Coronary artery (tissue), 2 donors: ENCODE data around the gene PACS1.

ENCODE experiments used
- DNase-seq: peaks from one replicate; pipeline ENCODE4 v3.0.0-alpha.2; 2017; ENCODE audit warnings: low spot score
- H3K27ac ChIP-seq, 2 donors: fragments of 200-600 bp; sonication (generic); one replicate each; pipeline ENCODE4 v1.5.1; 2016 to 2019
- H3K4me3 ChIP-seq: fragments of 200-600 bp; sonication (generic); 2 replicates; pipeline ENCODE4 v1.5.1; 2016; ENCODE audit warnings: mild to moderate bottlenecking, moderate library complexity
- TF ChIP-seq, protein P1 (sequence below): fragments of 200-600 bp; sonication (generic); IDR thresholded peaks from one replicate; pipeline ENCODE4 v1.5.1; 2019; ENCODE audit warnings: antibody characterized with exemption

PACS1 gene

DNA sequence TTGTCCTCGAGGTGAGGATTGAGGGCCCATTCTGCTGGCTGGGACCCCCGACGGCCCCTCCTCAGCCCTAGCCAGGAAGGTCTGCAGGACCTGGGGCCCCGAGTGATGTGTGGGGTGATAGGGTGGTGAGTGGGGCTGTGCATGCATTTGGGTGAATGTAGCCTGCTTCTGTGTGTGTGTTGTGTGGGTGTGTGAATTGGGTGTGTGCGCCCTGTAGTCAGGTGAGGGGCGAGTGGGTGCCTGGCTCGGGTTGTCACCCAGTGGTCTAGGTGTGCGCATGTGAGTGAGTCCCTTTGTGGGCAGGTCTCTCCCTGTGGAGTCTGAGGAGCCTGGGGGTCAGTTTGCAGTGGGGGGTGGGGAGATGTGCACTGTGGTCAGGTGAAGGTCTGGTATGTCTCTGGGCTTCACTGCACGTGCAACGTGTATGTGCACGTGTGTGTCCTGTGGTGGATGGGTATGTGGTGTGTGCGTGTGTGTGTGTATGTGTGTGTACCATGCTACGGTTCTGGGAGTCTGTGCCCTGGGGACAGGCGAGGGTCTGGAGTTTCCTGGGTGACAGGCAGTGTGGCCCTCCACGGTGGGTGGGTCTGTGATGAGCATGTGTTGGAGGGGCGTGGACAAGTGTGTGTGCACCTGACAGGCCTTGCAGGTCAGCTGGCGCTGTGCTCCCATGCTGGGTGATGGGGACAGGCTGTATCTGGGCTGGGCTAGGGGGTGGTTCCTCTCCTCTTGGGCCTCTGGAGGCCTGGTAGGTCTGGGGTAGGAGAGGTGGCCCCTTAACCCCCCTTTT, 222.7 kb downstream of the PACS1 start:
- peak overlapping the region; percentile 70 for H3K4me3 ChIP-seq
- TF ChIP-seq, protein P1, sequence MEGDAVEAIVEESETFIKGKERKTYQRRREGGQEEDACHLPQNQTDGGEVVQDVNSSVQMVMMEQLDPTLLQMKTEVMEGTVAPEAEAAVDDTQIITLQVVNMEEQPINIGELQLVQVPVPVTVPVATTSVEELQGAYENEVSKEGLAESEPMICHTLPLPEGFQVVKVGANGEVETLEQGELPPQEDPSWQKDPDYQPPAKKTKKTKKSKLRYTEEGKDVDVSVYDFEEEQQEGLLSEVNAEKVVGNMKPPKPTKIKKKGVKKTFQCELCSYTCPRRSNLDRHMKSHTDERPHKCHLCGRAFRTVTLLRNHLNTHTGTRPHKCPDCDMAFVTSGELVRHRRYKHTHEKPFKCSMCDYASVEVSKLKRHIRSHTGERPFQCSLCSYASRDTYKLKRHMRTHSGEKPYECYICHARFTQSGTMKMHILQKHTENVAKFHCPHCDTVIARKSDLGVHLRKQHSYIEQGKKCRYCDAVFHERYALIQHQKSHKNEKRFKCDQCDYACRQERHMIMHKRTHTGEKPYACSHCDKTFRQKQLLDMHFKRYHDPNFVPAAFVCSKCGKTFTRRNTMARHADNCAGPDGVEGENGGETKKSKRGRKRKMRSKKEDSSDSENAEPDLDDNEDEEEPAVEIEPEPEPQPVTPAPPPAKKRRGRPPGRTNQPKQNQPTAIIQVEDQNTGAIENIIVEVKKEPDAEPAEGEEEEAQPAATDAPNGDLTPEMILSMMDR, result no peak
- no peak for DNase-seq
- H3K27ac ChIP-seq, result no peak overlapping the region

DNA sequence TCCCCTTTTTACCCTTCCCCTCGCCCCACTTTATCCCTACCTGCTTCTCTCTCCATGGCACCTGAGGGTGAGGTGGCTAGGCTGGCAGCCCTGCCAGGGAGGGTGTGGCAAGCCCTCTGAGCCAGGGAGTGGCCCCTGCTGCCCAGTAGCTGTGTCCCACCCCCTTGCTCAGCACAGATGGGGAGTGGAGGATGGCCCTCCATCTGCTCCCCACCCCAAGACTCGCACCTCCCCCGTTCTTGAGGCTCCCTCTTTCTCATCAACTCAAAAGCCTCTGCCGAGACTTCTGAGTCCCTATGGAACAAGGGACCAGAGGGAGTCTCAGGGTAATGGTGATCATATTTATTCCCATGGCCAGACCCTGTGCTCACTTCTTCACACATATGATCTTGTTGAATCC, 223.3 kb downstream of the PACS1 start:
- no peak for DNase-seq
- no peak overlapping the region for H3K4me3 ChIP-seq
- H3K27ac ChIP-seq, result no peak overlapping the region
- TF ChIP-seq, protein P1, result no peak

DNA sequence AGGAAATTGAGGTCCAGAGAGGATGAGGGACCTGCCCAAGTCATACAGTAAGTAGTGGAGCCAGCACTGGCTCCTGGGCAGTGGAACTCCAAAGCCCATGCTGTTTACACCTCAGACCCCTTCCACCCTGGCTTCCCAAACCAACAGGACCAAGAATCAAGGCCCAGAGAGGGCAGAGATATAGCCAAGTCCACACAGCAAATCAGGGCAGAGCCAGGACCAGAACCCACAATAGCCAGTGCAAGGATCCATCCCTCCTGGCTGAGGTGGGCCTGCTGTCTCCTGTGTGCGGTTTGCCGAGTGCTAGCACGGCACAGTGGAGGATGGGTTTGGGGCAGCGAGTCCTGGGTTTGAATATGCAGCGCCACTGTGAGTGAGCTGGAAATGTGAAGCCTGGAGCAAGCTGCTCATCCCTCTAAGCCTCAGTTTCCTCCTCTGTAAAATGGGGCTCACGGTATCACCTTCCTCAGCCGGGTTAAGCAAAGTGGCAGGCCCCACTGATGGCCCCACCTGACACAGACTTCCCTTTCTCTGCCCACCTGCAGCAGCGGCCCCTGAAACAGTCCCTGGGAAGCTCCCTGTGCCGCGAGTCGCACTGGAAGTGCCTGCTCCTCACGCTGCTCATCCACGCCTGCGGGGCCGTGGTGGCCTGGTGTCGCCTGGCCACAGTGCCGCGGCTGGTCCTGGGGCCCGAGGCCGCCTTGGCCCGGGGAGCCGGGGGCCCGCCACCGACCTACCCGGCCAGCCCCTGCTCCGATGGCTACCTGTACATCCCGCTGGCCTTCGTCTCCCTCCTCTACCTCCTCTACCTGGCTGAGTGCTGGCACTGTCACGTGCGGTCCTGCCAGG, 223.9 kb downstream of the PACS1 start:
- no peak for DNase-seq
- TF ChIP-seq, protein P1, result no peak
- Histone ChIP-seq H3K27ac (no peak overlapping the region), H3K4me3 (no peak overlapping the region)
